Fibroblast of skin of right quadriceps (primary cell): ENCODE results near the gene ADAM10.
"Not testable (repeated sequence)": the region's sequence is repeated elsewhere in the genome, so short reads cannot be mapped to it uniquely, and the experiment has no call there.

Source experiments
- DNase-seq: peaks from one replicate; pipeline ENCODE4 v3.0.0-alpha.2; 2013

ADAM10 gene

GRCh38 chr15:58603927-58604326 lies 145.6 kb downstream of the ADAM10 start:
- not testable (repeated sequence) for DNase-seq

GRCh38 chr15:58602823-58603222 lies 146.7 kb downstream of the ADAM10 start:
- no peak for DNase-seq

GRCh38 chr15:58598829-58599210 lies 150.7 kb downstream of the ADAM10 start:
- DNase-seq, result no peak

GRCh38 chr15:58597943-58598828 lies 151.3 kb downstream of the ADAM10 start:
- no peak for DNase-seq

GRCh38 chr15:58595516-58596263 lies 153.8 kb downstream of the ADAM10 start:
- no peak for DNase-seq

GRCh38 chr15:58594898-58595297 lies 154.6 kb downstream of the ADAM10 start:
- no peak for DNase-seq

GRCh38 chr15:58593870-58594269 lies 155.6 kb downstream of the ADAM10 start:
- no peak for DNase-seq

- no peak for DNase-seq
Measured at GRCh38 chr15:58590926-58591325, 158.6 kb downstream of the ADAM10 start.

GRCh38 chr15:58590236-58590635 lies 159.3 kb downstream of the ADAM10 start:
- DNase-seq, result no peak

- no peak for DNase-seq
Measured at GRCh38 chr15:58589047-58589446, 160.5 kb downstream of the ADAM10 start.

GRCh38 chr15:58588096-58588495 lies 161.4 kb downstream of the ADAM10 start:
- DNase-seq, result no peak

- DNase-seq, result no peak
Measured at GRCh38 chr15:58587486-58587885, 162.0 kb downstream of the ADAM10 start.

GRCh38 chr15:58585693-58586443 lies 163.6 kb downstream of the ADAM10 start:
- no peak for DNase-seq

GRCh38 chr15:58584789-58585461 lies 164.6 kb downstream of the ADAM10 start:
- no peak for DNase-seq

- DNase-seq, result no peak
Measured at GRCh38 chr15:58583171-58583908, 166.2 kb downstream of the ADAM10 start.

- no peak for DNase-seq
Measured at GRCh38 chr15:58582160-58582559, 167.3 kb downstream of the ADAM10 start.

- no peak for DNase-seq
Measured at GRCh38 chr15:58576657-58577056, 172.8 kb downstream of the ADAM10 start.

GRCh38 chr15:58575045-58575786 lies 174.3 kb downstream of the ADAM10 start:
- DNase-seq, result no peak

- no peak for DNase-seq
Measured at GRCh38 chr15:58574631-58575030, 174.9 kb downstream of the ADAM10 start.

GRCh38 chr15:58573270-58573669 lies 176.2 kb downstream of the ADAM10 start:
- no peak for DNase-seq

- no peak for DNase-seq
Measured at GRCh38 chr15:58572521-58572920, 177.0 kb downstream of the ADAM10 start.
